MCF 10A (cell line): Measurements from ENCODE around the gene SCAMP5. TPM values are rescaled to one million over a fixed set of nuclear protein-coding genes. Genes with fewer than 3 reads are reported as not detected.

Experiments used
- BruUV-seq: library from RNA; stranded (reverse); fragments of 400-500 nt; replicated peaks from 2 replicates; lab custom pipeline; 2021; lab: Mats Ljungman, UMichigan
- CTCF ChIA-PET: fragments of 300-600 bp; sonication (Branson Sonifier 250); formaldehyde crosslinking; extraction: SDS; loops from one replicate; lab custom pipeline; 2021; ENCODE audit warnings: antibody characterized with exemption, inconsistent platforms; lab: Yijun Ruan, JAX
- POLR2A ChIA-PET: fragments of 300-600, 350-650 bp; sonication (Branson Sonifier 250); formaldehyde crosslinking; extraction: SDS; loops from one replicate; lab custom pipeline; 2020; ENCODE audit warnings: antibody characterized with exemption, inconsistent platforms; lab: Yijun Ruan, JAX
- DNase-seq: peaks from one replicate; pipeline ENCODE4 v3.0.0-alpha.2; 2018; ENCODE audit not compliant: unreplicated experiment
- H3K27ac Mint-ChIP-seq: one replicate; pipeline ENCODE4 v1.8.0; 2022; ENCODE audit warnings: mild to moderate bottlenecking, low read depth, mixed read lengths; ENCODE audit not compliant: unreplicated experiment
- H3K27me3 Mint-ChIP-seq: one replicate; pipeline ENCODE4 v1.8.0; 2022; ENCODE audit warnings: mixed read lengths; ENCODE audit not compliant: insufficient read depth, unreplicated experiment
- H3K36me3 Mint-ChIP-seq: one replicate; pipeline ENCODE4 v1.8.0; 2022; ENCODE audit warnings: mild to moderate bottlenecking, moderate library complexity, mixed read lengths; ENCODE audit not compliant: insufficient read depth, unreplicated experiment
- H3K4me1 Mint-ChIP-seq: one replicate; pipeline ENCODE4 v1.8.0; 2022; ENCODE audit warnings: mixed read lengths; ENCODE audit not compliant: insufficient read depth, unreplicated experiment
- H3K4me3 Mint-ChIP-seq: one replicate; pipeline ENCODE4 v1.8.0; 2022; ENCODE audit warnings: mild to moderate bottlenecking, moderate library complexity, mixed read lengths; ENCODE audit not compliant: unreplicated experiment
- H3K9me3 Mint-ChIP-seq: one replicate; pipeline ENCODE4 v1.8.0; 2022; ENCODE audit warnings: mixed read lengths; ENCODE audit not compliant: unreplicated experiment
- CTCF ChIP-seq: fragments of 200-600 bp; IDR thresholded peaks from one replicate; pipeline ENCODE4 v1.8.0; 2022; ENCODE audit warnings: antibody characterized with exemption, mild to moderate bottlenecking; ENCODE audit not compliant: unreplicated experiment
- intact Hi-C: fragments of 100-400 bp; cut with micrococcal nuclease; formaldehyde crosslinking; loops from 2 replicates; pipeline ENCODE4 v1.14.1; 2022
- total RNA-seq: library from RNA; stranded (reverse); gene quantifications from 2 replicates; pipeline ENCODE4 v1.2.3, GENCODE V29; 2022

Gene SCAMP5
- total RNA-seq, 1 experiment from 2014 or later = 0.54 TPM

DNA sequence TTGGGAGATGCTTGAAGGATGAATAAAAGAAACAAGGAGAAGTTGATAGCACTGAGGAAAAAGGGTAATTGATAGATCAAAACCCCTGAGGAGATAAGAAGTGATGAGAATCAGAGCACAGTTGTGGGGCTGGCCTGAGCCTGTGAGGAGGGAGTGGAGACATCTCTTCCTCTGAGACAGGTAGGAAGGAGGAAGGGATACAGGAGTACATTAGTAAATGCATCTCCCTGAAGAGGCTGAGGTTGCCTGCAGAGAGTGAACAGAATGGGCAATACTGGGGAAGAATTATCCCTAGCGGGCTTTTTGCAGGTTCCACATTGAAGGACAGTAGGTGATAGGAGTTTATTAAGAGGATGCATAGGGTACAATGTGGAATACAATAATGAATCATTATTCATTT is 17.3 kb upstream of the SCAMP5 start:
- CTCF ChIA-PET = interaction anchor here (0.6 kb wide), 1 partner anchor 82 kb away, joined by 5 read pairs; no protein-coding TSS in a partner anchor
- H3K4me3 Mint-ChIP-seq = no peak overlapping the region
- intact Hi-C loops = no loop called here
- TF ChIP-seq CTCF = no peak
- no peaks in the 10 kb centered on the region for H3K9me3 Mint-ChIP-seq
- H3K27me3 Mint-ChIP-seq = peaks cover 14% of the 10 kb centered on the region
- POLR2A ChIA-PET = interaction anchor here (0.7 to 2.2 kb wide), 3 partner anchors 17 to 1096 kb away, joined by 3 to 10 read pairs (median 5); partner anchors contain the start of genes RPP25 and SCAMP5
- H3K4me1 Mint-ChIP-seq = no peaks in the 10 kb centered on the region
- no TSS peak for BruUV-seq
- DNase-seq = no peak
- H3K36me3 Mint-ChIP-seq = no peaks in the 10 kb centered on the region
- H3K27ac Mint-ChIP-seq = no peak overlapping the region

DNA sequence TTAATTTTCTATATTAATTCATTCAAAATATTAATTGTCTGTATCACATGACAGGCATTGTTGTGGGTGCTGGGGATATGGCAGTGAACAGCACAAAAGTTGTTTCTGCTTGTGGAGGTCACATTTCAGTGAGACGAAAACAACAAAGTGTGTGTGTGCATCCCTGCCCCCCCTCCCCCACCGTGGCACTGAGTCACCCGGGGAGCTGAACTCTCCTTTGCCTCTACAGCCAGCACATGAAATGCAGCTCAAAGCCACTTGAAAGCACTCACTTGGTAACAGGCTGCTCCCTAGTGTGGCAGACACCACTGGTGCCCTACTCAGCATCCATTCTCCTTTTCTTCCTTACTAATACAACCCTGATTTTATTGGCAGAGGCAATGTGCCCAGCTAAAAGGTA is 16.9 kb upstream of the SCAMP5 start:
- H3K27ac Mint-ChIP-seq = no peak overlapping the region

GRCh38 chr15:74982183-74982582 is 13.2 kb upstream of the SCAMP5 start:
- Mint-ChIP-seq H3K27me3 (peaks cover 43% of the 10 kb centered on the region), H3K9me3 (no peaks in the 10 kb centered on the region), H3K4me3 (no peak overlapping the region), H3K27ac (no peak overlapping the region), H3K36me3 (no peaks in the 10 kb centered on the region), H3K4me1 (peaks cover 6% of the 10 kb centered on the region)
- intact Hi-C loops = no loop called here
- ChIA-PET POLR2A (no interaction called here), CTCF (interaction anchor here (0.7 to 1.1 kb wide), 2 partner anchors 48 to 81 kb away, joined by 4 read pairs; no protein-coding TSS in a partner anchor)
- no peak for TF ChIP-seq CTCF
- peak; percentile 30 for DNase-seq
- BruUV-seq = no TSS peak

More for the DNA sequence above, 16.9 kb upstream of the SCAMP5 start:
- ChIA-PET CTCF (interaction anchor here (1.0 kb wide), 1 partner anchor 28 kb away, joined by 3 read pairs; no protein-coding TSS in a partner anchor), POLR2A (interaction anchor here (0.7 to 2.2 kb wide), 3 partner anchors 17 to 1095 kb away, joined by 3 to 10 read pairs (median 5); partner anchors contain the start of genes RPP25 and SCAMP5)
- Mint-ChIP-seq H3K9me3 (no peaks in the 10 kb centered on the region), H3K4me3 (no peak overlapping the region), H3K27me3 (peaks cover 12% of the 10 kb centered on the region), H3K4me1 (peaks cover under 1% of the 10 kb centered on the region), H3K36me3 (no peaks in the 10 kb centered on the region)
- TF ChIP-seq CTCF = no peak
- no TSS peak for BruUV-seq
- no peak for DNase-seq
- intact Hi-C loops = no loop called here

- peak; percentile 77 for DNase-seq
- Mint-ChIP-seq H3K27ac (no peak overlapping the region), H3K36me3 (no peaks in the 10 kb centered on the region), H3K27me3 (peaks cover 44% of the 10 kb centered on the region), H3K9me3 (no peaks in the 10 kb centered on the region), H3K4me3 (no peak overlapping the region), H3K4me1 (peaks cover 6% of the 10 kb centered on the region)
- ChIA-PET POLR2A (interaction anchor here (0.6 kb wide), 1 partner anchor 371 kb away, joined by 4 read pairs; no protein-coding TSS in a partner anchor), CTCF (no interaction called here)
- no peak for TF ChIP-seq CTCF
- intact Hi-C loops = no loop called here
- no TSS peak for BruUV-seq
Observed at GRCh38 chr15:74983725-74984231, 11.6 kb upstream of the SCAMP5 start.
